Measurements from ENCODE around the gene NPW. TPM values are rescaled to one million over a fixed set of nuclear protein-coding genes. Genes with fewer than 3 reads are reported as not detected.

Gene NPW
- total and polyA plus RNA-seq, 8 donors, result 0.94 to 5.4 (median 2.7) TPM

DNA sequence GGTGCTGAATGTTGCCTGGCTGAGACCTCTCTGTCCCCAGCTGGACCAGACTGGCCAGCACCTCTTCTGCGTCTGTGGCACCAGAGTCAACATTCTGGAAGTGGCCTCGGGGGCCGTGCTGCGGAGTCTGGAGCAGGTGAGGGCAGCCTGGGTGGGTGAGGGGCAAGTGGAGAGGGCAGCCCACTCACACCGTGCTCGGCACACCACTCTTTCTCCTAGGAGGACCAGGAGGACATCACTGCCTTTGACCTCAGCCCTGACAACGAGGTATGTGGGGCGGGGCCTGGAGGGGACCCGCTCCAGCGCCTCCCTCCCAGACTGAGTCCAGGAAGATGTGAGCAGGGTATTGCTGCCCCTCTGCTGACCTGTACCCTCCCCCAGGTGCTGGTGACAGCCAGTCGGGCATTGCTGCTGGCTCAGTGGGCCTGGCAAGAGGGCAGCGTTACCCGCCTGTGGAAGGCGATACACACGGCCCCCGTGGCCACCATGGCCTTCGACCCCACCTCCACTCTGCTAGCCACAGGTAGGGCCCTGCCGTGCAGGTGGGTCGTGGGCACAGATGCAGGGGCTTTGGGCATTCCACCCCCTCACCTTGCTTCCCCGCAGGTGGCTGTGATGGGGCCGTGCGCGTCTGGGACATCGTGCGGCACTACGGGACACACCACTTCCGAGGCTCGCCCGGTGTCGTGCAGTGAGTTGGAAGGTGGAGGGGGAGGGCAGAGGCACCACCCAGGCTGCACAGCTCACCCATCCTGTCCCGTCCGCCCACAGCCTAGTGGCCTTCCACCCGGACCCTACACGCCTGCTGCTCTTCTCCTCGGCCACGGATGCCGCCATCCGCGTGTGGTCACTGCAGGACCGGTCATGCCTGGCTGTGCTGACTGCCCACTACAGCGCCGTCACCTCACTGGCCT lies 45.2 kb upstream of the NPW start:
- Histone ChIP-seq H3K4me1 (peaks cover 17 to 34% of the 10 kb centered on the region in 2 donors), H3K9me3 (no peaks in the 10 kb centered on the region), H3K27ac (no peak overlapping the region), H3K27me3 (peaks cover 3 to 21% of the 10 kb centered on the region in 2 donors), H3K36me3 (peaks cover 0 to 56% of the 10 kb centered on the region in 2 donors), H3K4me3 (no peak overlapping the region)
- peak in 1 of 4 donors; percentile 75 for DNase-seq
- intact Hi-C loops (cut with DNase I), result no loop called here
- TF ChIP-seq, protein P1, sequence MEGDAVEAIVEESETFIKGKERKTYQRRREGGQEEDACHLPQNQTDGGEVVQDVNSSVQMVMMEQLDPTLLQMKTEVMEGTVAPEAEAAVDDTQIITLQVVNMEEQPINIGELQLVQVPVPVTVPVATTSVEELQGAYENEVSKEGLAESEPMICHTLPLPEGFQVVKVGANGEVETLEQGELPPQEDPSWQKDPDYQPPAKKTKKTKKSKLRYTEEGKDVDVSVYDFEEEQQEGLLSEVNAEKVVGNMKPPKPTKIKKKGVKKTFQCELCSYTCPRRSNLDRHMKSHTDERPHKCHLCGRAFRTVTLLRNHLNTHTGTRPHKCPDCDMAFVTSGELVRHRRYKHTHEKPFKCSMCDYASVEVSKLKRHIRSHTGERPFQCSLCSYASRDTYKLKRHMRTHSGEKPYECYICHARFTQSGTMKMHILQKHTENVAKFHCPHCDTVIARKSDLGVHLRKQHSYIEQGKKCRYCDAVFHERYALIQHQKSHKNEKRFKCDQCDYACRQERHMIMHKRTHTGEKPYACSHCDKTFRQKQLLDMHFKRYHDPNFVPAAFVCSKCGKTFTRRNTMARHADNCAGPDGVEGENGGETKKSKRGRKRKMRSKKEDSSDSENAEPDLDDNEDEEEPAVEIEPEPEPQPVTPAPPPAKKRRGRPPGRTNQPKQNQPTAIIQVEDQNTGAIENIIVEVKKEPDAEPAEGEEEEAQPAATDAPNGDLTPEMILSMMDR (IDR thresholded peaks at IDR 0.05), result no peak
- ATAC-seq, result no peak

DNA sequence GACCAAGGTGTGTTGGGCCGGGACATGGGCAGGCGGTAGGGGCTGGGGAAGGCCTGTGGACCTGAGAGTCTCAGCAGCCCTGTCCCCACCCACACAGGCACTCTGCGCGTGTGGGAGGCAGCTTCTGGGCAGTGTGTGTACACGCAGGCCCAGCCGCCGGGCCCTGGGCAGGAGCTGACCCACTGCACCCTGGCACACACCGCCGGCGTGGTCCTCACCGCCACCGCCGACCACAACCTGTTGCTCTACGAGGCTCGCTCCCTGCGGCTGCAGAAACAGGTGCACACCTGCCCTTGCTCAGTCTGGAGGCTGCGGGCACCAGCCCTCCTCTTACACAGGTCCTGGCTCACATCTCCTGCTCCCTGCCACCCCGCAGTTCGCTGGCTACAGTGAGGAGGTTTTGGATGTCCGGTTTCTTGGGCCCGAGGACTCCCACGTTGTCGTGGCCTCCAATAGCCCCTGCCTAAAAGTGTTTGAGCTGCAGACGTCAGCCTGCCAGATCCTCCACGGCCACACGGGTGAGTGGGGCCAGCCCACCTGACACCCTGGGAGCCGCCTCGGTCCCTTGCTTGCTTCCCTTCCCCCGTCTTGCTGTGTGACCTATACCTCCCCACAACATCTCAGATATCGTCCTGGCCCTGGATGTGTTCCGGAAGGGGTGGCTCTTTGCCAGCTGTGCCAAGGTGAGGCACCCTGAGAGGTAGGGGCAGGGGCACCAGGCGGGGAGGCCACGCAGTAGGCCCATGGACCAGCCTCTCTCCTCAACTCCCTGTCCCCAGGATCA lies 44.0 kb upstream of the NPW start:
- Histone ChIP-seq H3K9me3 (no peaks in the 10 kb centered on the region), H3K4me1 (peaks cover 17 to 33% of the 10 kb centered on the region in 2 donors), H3K4me3 (no peak overlapping the region), H3K36me3 (peaks cover 0 to 57% of the 10 kb centered on the region in 2 donors), H3K27me3 (peaks cover 15 to 33% of the 10 kb centered on the region in 2 donors), H3K27ac (no peak overlapping the region)
- ATAC-seq, result no peak
- peak in 1 of 4 donors; percentile 81 for DNase-seq
- TF ChIP-seq, protein P1 (IDR thresholded peaks at IDR 0.05), result no peak
- intact Hi-C loops (cut with DNase I), result no loop called here

- H3K4me1 ChIP-seq, result peaks cover 11 to 28% of the 10 kb centered on the region in 2 donors
- H3K27ac ChIP-seq, result no peak overlapping the region
- no peak for DNase-seq
- peaks cover 0 to 57% of the 10 kb centered on the region in 2 donors for H3K36me3 ChIP-seq
- TF ChIP-seq, protein P1 (IDR thresholded peaks at IDR 0.05), result no peak
- intact Hi-C loops (cut with DNase I), result no loop called here
- ATAC-seq, result no peak
- H3K9me3 ChIP-seq, result no peaks in the 10 kb centered on the region
- H3K27me3 ChIP-seq, result peaks cover 20 to 39% of the 10 kb centered on the region in 2 donors
- no peak overlapping the region for H3K4me3 ChIP-seq
Observed at GRCh38 chr16:1976216-1976520, 43.4 kb upstream of the NPW start.

- Histone ChIP-seq H3K9me3 (no peaks in the 10 kb centered on the region), H3K4me3 (no peak overlapping the region), H3K4me1 (peaks cover 9 to 25% of the 10 kb centered on the region in 2 donors), H3K36me3 (peaks cover 0 to 57% of the 10 kb centered on the region in 2 donors), H3K27me3 (peaks cover 24 to 49% of the 10 kb centered on the region in 2 donors), H3K27ac (no peak overlapping the region)
- DNase-seq (no peak), ATAC-seq (no peak)
- intact Hi-C loops (cut with DNase I), result no loop called here
- TF ChIP-seq, protein P1 (IDR thresholded peaks at IDR 0.05), result no peak
Observed at GRCh38 chr16:1976951-1977874, 42.4 kb upstream of the NPW start.

Data from left lung (tissue), 10 donors.